GM12878 (cell line): ENCODE measurements around the gene HJV.

Experiments used
- JUND ChIP-seq: IDR thresholded peaks from 2 replicates; pipeline ENCODE4 v1.6.1; 2012; ENCODE audit warnings: low read depth, mild to moderate bottlenecking, low read length, improper control_type of control experiment, moderate library complexity
- PAX5 ChIP-seq: IDR thresholded peaks from 2 replicates; pipeline ENCODE4 v1.6.1; 2011; ENCODE audit warnings: low read depth, low read length, borderline replicate concordance
- POLR2A ChIP-seq: IDR thresholded peaks from 2 replicates; pipeline ENCODE4 v1.6.1; 2011; ENCODE audit warnings: low read depth, mild to moderate bottlenecking, low read length
- TAF1 ChIP-seq: IDR thresholded peaks from 2 replicates; pipeline ENCODE4 v1.6.1; 2011; ENCODE audit warnings: mild to moderate bottlenecking, low read depth, low read length, borderline replicate concordance

DNA sequence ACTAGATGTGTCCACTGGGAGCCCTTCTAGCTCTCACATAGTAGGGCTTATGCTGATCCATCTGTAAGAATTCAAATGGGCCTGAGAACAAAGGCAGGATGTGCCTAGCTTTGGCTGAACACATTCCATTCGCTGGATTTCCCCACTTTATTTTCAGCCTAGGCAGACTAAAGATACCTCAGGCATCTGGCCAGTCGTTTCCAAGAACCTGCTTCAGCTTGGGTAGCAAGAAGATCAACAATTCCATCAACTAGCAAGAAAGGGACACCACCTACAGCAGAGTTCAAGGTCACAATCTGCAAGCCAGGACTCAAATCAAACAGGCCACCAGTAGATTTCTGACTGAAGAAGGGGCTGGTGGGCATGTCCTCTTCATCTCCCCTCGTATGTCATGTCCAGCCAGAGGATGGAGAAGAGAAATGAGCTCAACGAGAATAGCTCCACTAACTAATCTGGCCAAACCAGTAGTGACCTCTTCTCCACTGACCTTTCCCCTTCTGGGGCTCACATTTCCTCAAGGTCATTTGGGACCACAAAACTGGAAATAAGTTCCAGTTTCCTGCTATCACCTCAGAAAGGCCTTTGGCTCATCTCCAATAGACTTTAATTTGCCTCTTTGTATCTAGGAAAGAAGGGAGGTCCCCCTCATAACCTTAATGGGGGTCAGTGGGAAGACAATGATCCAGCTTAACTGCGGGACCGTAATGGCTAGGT is 39.4 kb downstream of the HJV start:
- TF ChIP-seq TAF1 (no peak), JUND (no peak), POLR2A (no peak), PAX5 (no peak)
